ELF-1 (cell line): ENCODE measurements around the gene CD2AP.
"Not testable (repeated sequence)": the region's sequence is repeated elsewhere in the genome, so short reads cannot be mapped to it uniquely, and the experiment has no call there.

ENCODE experiments used
- DNase-seq: peaks from one replicate; pipeline ENCODE4 v3.0.0-alpha.2; 2016; ENCODE audit warnings: low read depth, low spot score

The CD2AP gene

DNA sequence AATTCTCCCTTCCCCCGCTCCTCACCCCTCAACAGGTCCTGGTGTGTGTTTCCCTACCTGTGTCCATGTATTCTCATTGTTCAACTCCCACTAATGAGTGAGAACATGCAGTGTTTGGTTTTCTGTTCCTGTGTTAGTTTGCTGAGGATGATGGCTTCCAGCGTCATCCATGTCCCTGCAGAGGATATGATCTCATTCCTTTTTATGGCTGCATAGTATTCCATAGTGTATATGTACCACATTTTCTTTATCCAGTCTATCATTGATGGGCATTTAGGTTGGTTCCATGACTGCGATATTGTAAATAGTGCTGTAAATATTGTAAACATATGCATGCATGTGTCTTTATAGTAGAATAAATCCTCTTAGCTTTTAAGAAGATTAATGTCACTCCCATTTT lies 89.0 kb downstream of the CD2AP start:
- not testable (repeated sequence) for DNase-seq

DNA sequence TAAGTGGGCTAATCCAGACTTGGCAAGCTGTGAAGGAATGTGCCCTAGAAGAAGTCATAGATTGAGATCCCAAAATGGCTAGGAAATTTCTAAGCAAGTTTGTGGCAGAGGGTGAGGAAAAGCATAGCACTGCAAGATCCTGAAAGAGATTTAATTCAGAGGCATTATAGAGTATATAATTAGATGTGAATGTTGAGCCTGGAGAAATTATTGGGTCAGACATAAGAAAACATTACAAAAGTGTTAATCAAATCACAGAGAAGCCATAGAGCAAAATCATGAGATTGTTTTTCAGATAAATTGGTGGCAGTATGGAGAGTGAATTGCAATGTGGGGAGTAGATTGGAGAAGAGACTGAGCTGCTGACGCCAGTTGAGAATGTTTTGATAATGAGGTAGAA lies 90.0 kb downstream of the CD2AP start:
- DNase-seq = no peak

DNA sequence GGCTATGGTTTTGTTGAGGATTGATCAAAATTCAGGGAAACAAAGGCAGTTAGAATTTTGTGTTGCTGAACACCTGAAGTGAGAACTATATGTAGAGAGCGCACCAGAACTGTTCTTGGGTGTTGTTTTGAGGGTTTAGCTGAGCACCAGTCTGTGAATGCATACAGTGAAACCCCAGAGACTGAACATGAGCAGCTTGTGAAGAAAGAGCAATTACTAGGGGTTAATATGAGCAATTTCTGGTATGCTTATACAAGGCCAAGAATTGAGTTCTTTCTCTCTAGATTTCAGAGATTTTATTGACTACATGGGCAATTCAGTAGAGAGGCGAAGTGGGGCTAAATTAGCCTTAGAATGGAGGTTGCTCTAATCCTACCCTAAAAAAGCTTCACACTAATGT lies 93.9 kb downstream of the CD2AP start:
- DNase-seq = no peak

DNA sequence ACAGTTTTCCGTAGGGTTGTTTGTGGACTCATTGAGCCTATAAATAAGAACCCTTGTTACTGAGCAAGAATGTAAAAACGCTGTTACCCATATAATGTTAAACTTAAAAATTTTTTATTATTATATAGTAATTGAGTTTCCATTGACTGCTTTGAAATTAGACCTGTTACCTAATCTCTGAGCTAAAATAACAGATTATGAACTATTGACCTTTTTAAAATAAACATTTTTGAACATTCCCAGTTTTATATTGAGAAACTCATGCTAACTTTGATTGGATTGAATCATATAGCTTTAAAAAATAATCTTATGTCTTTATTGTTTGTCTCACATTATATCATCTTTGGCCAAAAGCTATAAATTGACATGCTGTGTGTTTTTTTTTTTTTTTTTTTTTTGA lies 95.5 kb downstream of the CD2AP start:
- no peak for DNase-seq

DNA sequence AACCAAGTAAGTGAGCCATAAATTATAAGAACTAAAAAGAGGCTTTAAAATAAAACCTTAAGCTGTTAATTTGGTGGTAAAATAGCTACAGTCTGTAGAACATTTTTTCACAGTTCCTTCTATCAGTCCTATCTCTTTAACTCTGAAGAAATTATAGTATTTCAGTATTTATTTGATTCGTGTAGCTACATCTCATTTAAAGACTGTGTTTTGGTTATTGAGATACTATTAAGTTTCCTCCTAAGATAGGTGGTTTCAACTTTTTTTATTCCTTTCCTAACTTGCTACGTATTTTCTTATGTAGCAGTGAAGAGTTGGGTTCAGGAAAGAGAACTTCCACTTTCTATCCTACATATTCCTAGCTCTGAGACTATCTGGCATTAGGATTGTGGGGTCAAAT lies 97.2 kb downstream of the CD2AP start:
- no peak for DNase-seq

DNA sequence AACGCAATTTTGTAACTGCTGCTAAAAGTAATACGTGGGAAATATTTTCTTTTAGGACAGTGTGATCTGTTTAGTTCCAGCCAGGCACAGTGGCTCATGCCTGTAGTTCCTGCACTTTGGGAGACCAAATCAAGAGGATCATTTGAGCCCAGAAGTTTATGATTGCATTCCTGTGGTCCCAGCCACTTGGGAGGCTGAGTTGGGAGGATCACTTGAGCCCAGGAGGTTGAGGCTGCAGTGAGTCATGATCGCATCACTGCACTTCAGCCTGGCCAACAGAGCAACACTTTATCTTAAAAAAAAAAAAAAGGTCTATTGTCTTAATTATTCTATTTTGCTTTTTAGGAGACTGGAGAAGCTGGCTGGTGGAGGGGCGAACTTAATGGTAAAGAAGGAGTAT lies 101.5 kb downstream of the CD2AP start:
- no peak for DNase-seq

DNA sequence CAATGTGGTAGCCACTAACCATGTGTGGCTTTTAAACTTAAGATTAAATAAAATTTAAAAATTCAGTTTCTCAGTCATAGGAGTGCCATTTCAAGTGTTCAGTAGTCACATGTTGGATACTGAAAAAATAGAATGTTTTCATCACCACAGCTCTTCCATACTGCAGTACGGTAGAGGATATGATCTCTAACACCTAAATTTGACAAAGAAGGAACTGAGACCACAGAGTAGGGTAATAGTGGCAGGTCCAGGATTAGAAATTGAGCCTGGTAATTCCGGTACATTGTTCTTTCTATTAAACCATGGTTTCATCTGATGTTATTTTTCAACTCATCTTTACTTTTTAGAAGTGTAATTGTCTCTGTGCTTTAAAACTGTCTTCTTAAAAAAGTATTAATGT lies 104.0 kb downstream of the CD2AP start:
- DNase-seq = no peak

DNA sequence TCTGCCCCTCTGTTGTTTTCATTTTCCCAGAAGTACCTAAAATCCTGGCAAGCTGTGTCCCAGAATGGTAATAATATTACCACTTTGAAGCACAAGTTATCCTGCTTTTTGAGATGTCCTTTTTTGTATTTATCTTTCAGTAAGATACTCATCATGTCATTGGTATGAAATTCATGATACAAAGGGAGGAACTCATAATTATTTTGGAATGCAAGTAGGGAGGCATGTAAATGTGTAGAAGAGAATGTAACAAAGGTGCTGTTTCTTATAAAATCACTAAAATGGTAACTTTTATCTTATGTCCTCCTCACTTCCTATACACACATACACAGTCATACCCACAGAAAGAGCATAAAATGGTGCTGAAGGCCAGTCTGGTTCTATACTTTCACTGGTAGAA lies 109.9 kb downstream of the CD2AP start:
- DNase-seq = no peak

DNA sequence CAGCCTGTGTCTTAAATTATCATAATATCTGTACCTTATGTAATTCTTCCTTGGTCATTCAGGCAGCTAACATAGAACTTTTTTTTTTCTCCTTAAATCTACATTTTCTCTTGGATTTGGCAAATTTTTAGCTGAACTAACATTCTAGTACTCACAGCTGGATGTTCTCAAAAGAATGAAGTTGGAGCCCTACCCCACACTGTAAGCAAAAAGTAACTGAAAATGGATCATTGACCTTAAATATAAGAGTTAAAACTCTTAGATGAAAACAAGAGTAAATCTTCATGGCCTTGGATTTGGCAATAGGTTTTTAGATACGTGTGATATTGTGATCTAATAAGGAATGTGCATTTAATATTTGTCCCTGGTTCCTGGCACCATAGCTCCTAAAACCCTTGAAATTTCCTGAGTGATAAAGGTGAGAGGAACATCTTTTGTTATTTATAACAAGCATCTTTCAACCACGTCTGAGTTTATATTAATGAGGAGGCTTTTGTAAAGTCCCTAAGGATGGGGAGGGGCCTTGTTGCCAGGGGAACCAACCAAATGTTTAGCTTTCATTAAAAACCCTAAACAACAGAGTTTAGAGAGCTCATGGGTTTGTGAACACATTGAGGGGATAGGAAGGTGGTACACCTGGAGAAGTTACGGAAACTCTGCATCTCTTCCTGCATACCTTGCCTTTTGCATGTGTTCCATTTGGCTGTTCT lies 114.7 kb downstream of the CD2AP start:
- no peak for DNase-seq

DNA sequence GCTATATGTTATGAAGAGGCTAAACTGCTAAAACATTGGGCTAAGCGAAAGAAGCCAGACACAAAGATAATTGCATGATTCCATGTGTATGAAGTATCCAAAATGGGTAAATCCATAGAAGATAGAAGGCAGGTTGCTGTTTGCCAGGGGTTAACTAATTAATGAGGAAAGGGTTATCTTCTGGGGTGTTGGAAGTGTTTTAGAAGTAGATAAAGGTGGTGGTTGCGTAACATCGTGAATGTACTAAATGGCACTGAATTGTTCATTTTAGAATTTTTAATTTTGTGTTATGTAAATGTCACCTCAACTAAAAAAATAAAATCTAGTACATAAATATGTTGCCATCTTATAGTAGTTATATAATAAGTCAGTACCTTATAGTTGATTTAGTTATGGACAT lies 116.4 kb downstream of the CD2AP start:
- no peak for DNase-seq

DNA sequence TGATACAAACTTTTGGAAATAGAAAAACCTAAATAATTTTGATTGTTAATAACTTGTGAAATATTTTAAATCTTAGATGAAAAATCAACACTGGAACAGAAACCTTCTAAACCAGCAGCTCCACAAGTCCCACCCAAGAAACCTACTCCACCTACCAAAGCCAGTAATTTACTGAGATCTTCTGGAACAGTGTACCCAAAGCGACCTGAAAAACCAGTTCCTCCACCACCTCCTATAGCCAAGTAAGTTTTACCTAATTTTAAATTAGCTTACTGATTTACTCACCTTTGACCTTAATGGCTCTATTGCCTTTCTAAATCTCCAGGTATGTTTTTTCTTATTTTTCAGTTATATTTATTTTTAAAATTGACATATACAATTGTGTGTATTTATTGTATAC lies 118.2 kb downstream of the CD2AP start:
- peak; percentile 28 for DNase-seq

DNA sequence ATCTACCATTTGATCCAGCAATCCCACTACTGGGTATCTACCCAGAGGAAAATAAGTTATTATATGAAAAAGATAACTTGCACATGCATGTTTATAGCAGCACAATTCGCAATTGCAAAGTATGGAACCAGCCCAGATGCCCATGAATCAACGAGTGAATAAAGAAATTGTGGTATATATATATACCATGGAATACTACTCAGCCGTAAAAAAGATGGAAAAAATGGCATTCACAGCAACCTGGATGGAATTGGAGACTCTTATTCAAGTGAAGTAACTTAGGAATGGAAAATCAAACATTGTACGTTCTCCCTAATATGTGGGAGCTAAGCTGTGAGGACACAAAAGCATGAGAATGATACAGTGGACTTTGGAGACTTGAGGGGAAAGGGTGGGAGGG lies 120.8 kb downstream of the CD2AP start:
- no peak for DNase-seq

DNA sequence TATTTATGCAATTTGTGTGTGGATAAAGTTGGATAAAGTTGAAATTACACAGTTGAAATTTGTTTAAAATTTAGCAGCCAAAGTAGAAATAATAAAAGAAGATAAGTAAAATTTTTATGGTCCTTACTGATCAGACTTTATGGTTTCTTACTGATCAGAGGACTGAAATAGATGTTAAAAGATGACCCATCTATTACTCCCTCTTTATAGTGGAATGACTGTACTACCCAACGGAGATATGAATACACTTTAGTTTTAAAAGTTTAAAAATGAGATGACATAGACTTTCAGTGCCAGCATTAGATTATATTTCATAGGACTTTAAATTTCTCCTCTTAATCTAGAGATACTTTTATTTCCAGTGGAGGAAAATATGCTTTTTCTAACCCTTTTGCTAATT lies 121.9 kb downstream of the CD2AP start:
- no peak for DNase-seq

DNA sequence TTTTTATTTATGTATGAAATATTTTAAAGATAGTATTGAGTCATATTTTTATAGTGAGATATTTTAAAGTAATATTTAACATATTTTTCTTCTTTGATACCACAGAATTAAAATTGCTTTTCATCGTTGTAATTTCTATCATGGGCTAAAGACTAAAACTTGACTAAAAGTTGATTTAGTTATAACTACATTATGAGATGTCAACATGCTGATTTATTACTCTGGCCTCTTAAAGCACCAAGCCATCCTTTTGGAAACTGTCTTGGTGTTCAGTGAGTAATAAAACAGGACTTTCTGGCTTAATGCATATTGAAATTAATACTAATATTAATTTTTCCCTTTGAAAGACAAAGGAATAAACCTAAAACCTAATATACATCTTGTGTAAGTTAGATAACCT lies 125.6 kb downstream of the CD2AP start:
- no peak for DNase-seq

DNA sequence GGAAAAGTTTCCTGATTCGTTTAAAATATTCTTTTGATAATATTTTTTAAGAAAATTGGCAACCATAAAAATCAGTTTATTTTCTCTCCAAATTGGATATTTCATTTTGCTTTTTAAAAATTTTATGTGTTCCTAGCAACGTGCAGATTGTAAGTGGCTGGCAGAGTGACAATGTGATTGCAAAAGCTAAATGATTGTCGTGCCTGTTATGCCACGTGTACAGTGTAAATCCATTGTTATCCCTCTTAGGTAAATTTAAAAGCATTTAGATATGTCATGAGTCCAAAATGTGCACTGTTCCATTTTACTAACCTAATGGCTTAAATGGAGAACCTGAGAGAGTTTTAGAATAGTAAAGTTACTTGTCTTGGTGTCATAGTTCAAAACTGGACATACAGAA lies 126.4 kb downstream of the CD2AP start:
- DNase-seq = no peak

DNA sequence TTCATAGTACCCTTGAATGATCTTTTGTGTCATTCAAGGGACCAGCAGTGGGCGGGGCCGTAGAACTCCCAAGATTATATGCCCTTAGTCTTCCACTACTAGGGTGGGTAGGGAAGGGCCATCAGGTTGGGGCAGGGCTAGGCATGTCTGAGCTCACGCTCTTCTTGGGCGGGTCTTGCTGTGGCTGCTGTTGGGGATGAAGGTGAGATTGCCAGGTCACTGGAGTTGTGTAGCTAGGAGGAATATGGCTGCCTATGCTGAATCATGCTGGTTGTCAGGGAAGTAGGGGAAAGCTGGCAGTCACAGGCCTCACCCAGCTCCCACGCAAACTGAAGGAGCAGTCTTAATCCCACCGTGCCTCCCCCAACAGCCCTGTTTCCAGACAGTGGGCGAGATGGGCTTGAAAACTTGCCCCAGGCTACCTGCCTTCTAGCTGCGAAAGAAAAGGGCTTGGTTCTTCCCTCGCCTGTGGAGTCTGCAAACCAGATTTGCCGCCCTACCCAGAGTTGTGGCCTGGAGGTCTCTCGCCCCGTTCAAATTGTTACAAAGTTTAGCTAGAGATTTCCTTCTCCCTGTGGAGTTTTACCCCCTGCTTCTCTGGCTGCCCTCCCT lies 144.4 kb downstream of the CD2AP start:
- peak; percentile 67 for DNase-seq

DNA sequence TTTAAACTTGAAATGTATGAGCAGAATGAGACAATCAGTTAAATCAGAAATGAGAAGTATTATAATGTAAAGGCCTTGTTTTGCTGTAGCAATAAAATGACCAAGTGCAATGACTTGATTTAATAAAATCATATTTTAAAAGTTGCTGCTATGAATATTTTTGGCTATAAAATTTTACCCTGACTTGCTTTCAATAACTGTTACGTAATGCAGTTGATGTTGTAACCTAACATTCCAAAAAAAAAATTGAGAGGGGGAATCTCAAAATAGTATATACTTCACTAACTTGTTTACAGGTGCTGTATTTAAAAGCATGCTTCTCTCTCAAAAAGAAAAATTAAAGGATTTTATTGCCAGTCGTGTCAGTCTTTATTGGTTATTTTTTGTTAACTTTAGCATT lies 149.2 kb downstream of the CD2AP start:
- no peak for DNase-seq

DNA sequence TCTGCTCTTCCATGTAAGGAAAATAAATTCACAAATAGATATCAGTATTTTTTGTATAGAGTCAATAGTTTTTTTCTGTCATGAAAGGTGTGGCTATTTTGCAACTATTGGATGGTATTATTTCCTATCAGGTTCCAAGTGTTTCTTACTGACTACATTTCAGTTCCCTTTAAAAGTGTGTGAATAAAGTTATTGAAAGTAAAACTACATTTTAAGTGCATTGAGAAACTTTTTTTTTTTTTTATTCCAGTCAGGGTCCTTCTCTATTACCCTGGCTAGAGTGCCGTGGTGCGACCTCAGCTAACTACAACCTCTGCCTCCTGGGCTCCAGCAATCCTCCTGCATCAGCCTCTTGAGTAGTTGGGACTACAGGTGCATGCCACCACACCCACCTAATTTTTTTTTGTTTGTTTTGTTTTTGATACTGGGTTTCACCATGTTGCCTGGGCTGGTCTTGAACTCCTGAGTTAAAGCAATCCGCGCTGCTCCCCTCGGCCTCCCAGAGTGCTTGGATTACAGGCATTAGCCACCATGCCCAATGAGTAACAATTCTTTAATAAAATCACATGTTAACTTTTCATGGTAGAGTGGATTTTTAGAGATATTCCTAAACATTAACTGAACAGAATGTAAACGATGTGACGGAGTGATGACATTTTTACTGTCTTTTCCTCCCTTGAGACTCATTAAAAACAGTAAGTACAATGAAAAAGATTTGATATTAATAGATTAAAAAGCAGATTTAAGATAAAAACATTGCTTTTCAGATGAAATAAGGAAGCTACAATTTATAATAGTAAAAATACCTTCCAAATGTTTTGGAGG lies 151.1 kb downstream of the CD2AP start:
- DNase-seq = no peak

DNA sequence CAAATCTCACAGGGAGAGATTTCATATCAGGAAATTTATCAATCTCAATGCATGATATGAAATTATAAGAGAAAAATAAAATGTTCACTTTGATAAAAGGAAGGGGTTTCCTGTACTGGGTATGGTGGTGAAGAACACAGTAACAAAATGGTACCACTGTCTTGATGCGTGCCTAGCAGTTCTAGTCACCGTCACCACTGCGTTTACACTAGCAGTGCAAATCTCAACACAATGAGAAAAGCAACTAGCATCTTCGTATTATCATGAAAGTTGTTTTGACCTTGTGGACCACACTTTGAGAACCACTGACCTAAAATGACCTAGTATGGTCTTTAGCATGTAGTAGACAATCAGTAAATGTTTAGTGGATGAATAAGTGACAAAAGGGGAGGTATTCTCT lies 152.4 kb downstream of the CD2AP start:
- no peak for DNase-seq

DNA sequence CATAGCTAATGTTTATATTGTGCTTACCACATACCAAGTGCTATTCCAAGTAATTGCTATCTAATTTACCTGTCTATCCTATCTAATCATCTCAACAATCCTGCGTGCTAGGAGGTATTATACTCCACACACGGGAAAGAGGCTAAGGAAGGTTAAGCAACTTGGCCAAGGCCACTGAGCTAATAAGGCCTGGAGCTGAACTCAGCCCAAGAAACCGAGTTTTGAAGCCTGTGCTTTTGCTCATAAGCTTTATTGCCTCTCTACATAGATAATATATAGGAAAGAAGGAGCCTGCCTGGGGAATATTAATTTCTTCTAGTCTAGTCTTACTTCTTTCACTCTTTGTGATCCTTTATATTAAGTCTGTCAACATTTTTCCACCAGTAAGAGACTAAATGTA lies 153.0 kb downstream of the CD2AP start:
- DNase-seq = no peak

DNA sequence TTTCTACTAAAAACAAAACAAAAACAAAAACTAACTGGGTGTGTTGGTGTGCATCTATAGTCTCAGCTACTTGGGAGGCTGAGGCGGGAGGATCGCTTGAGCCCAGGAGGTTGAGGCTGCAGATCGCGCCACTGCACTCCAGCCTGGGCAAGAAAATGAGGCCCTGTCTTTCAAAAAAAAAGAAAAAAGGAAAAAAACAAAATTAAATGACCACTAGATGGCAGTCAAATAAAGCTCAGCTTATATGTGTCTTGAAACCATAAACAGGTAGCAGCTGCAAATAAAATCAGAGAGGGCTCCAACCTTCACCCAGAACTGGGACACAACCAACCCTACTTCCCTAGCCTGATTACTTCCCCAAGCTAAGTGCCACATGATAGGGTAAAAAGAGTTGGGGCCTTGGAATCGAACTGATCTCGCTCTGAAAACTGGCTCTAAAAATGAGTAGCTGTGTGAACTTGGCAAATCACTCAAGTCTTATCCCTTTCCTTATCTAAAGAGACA lies 153.7 kb downstream of the CD2AP start:
- DNase-seq = peak; percentile 89

DNA sequence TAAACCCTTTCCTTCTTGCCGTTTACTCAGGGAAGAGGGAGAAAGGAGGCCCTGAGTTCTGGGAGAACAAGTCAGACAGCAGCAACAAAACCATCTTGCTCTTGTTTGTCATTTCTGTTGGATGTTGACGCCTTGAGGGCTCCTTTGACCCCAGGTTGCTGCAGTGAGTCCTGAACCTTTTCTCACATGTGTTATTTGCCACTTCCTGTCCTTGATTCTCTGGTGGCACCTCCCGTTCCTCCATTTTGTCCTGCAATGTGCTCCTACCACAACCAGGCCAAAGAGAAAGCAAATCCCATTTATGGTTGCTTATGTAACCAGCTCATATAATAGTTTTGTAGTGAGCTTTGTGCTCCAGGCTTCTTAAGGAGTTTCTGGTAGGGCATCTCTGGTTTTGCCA lies 154.2 kb downstream of the CD2AP start:
- DNase-seq = no peak

DNA sequence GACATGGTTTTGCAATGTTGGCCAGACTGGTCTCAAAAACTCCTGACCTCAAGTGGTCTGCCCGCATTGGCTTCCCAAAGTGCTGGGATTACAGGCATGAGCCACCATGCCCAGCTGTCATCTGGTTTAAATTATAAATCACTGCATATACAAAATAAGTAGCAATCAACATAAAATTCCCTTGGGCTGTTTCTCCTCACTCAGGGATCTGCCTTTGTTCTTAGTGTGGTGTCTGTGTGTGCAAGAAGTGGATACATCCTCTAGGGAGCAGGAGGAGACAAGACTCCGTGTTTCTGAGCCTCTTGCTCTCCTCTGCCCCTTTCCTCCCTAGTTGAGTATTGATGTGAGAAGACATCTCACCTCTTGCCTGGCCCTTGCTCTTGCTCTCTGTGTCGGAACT lies 155.6 kb downstream of the CD2AP start:
- peak; percentile 47 for DNase-seq
